Measurements from ENCODE around the gene SHF. TPM values are rescaled to one million over a fixed set of nuclear protein-coding genes. Genes with fewer than 3 reads are reported as not detected.

SHF gene
- total and polyA plus RNA-seq, 2 donors (not counting 3 experiments of a cell fraction or from before 2014, with no cell fraction given) = 2.8 to 5.2 TPM

DNA sequence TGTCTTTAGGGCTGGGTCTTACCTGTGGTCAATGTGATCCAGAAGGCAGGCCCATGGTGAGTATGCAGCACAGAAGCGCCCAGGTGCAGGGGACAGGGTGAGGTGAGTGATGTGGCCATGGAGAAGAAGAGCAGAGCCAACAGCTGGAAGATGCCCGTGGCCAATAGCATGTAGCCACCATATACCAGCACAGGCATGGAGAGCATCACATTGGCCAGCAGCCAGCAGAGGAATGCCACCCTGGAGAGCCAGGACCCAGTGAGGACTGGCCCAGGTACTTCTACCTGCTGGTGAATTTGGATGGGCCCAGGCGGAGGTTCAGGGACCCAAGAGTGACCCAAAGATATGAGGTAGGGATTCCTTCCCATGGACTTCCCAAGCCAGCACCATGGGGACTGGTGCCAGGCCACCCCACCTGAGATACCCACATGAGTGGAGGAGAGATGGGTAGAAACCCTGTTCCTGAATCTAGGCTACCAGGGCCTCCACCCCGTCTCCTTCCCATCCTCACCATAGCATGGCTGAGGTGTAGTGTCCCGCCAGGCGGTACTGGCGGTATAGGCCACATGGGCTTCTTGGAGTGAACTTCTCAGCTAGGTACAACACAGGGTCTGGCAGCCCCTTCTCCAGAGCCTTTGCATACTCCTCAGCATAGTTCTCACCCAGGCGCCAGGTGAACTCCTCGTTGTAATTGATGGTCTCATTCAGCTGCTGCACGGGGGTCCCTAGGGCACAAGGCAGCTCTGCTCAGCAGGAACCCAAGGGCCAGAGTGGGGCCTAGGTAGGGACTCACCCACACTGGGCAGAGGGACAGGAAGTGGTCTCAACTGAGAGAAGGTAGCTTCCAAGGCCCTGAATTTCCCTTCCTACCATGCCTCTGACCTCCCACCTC is 67.4 kb downstream of the SHF start:
- BruUV-seq (replicated peaks) = no TSS peak
- Histone ChIP-seq H3K27me3 (ENCODE audit: control insufficient read depth in 2 of 2, insufficient read depth in 2 of 2, low read length in 2 of 2) (peaks cover 32 to 45% of the 10 kb centered on the region in 2 experiments), H2AFZ (ENCODE audit: low read depth, low read length) (no peak overlapping the region), H3K79me2 (ENCODE audit: control insufficient read depth, insufficient read depth, low read length) (no peaks in the 10 kb centered on the region), H3K9me3 (replicated peaks; ENCODE audit: control insufficient read depth, insufficient read depth, low read length) (no peaks in the 10 kb centered on the region), H3K9ac (replicated peaks; ENCODE audit: extremely low read depth, insufficient read depth, low read length) (no peak overlapping the region), H4K20me1 (replicated peaks; ENCODE audit: control insufficient read depth, extremely low read depth, insufficient read depth, low read length) (no peaks in the 10 kb centered on the region), H3K4me1 (ENCODE audit: control insufficient read depth, extremely low read depth, insufficient read depth, low read length) (peaks cover 10% of the 10 kb centered on the region), H3K9me1 (replicated peaks; ENCODE audit: control insufficient read depth, extremely low read depth, insufficient read depth, low read length) (no peaks in the 10 kb centered on the region), H3K27ac (ENCODE audit: insufficient read depth, low read depth, low read length) (no peak overlapping the region), H3K36me3 (ENCODE audit: control insufficient read depth in 2 of 2, extremely low read depth in 1 of 2, insufficient read depth in 2 of 2, low read length in 2 of 2) (no peaks in the 10 kb centered on the region), H3K4me3 (replicated peaks in 1 of 3; ENCODE audit: insufficient read depth in 1 of 3, low read depth in 1 of 3, low read length in 3 of 3) (no peak overlapping the region), H3K4me2 (ENCODE audit: insufficient read depth, low read length) (no peak overlapping the region)
- no peak for FAIRE-seq
- POLR2A ChIA-PET = no interaction called here
- dilution Hi-C loops (cut with MboI; ENCODE audit: extremely low pct_ligation_motif_present, low sequenced_read_pairs) = no loop called here
- TF ChIP-seq MAX (IDR thresholded peaks at IDR 0.05; ENCODE audit: insufficient read depth, insufficient read length) (no peak), MYC (IDR thresholded peaks at IDR 0.05; ENCODE audit: low read depth, low read length) (no peak), EZH2 (IDR thresholded peaks at IDR 0.05; ENCODE audit: borderline replicate concordance, low read depth, low read length, severe bottlenecking) (no peak), JUN (IDR thresholded peaks at IDR 0.05; ENCODE audit: borderline replicate concordance, insufficient read depth, insufficient read length, low read depth) (no peak), FOS (IDR thresholded peaks at IDR 0.05; ENCODE audit: borderline replicate concordance, insufficient read depth, low read length) (no peak), GATA2 (IDR thresholded peaks at IDR 0.05; ENCODE audit: insufficient read depth, insufficient read length, low read depth, low read length) (no peak), POLR2AphosphoS5 (IDR thresholded peaks at IDR 0.05; ENCODE audit: insufficient read depth, low read depth, low read length) (no peak), POLR2A (IDR thresholded peaks at IDR 0.05; ENCODE audit: low read depth, low read length) (no peak)
- TF ChIP-seq, protein P1, sequence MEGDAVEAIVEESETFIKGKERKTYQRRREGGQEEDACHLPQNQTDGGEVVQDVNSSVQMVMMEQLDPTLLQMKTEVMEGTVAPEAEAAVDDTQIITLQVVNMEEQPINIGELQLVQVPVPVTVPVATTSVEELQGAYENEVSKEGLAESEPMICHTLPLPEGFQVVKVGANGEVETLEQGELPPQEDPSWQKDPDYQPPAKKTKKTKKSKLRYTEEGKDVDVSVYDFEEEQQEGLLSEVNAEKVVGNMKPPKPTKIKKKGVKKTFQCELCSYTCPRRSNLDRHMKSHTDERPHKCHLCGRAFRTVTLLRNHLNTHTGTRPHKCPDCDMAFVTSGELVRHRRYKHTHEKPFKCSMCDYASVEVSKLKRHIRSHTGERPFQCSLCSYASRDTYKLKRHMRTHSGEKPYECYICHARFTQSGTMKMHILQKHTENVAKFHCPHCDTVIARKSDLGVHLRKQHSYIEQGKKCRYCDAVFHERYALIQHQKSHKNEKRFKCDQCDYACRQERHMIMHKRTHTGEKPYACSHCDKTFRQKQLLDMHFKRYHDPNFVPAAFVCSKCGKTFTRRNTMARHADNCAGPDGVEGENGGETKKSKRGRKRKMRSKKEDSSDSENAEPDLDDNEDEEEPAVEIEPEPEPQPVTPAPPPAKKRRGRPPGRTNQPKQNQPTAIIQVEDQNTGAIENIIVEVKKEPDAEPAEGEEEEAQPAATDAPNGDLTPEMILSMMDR (IDR thresholded peaks at IDR 0.05; ENCODE audit: extremely low read depth in 1 of 2, insufficient read depth in 1 of 2, low read depth in 1 of 2, low read length in 2 of 2) = no peak
- intact Hi-C loops (cut with micrococcal nuclease) = no loop called here
- no peak for DNase-seq (ENCODE audit: low read depth, low spot score)
- CTCF ChIA-PET = no interaction called here

Measured in endothelial cell of umbilical vein (primary cell).